ENCODE data around the gene SLC50A1. TPM values are rescaled to one million over a fixed set of nuclear protein-coding genes. Genes with fewer than 3 reads are reported as not detected.
A peak's percentile ranks its signal among the peaks of the same experiment; 100 is the strongest.

Gene SLC50A1
- total and polyA plus RNA-seq, 4 donors = 12.7 to 23.3 (median 18.2) TPM

GRCh38 chr1:155175927-155176371 is 40.3 kb downstream of the SLC50A1 start:
- no peaks in the 10 kb centered on the region for H3K36me3 ChIP-seq (ENCODE audit: control insufficient read depth in 4 of 4, insufficient read depth in 3 of 4, low read depth in 1 of 4, low read length in 3 of 4)
- H3K9me3 ChIP-seq (ENCODE audit: control insufficient read depth in 4 of 4, low read length in 3 of 4) = no peaks in the 10 kb centered on the region
- no peak overlapping the region for H3K27ac ChIP-seq (ENCODE audit: low read depth in 1 of 2, low read length in 2 of 2)
- H3K27me3 ChIP-seq (ENCODE audit: control insufficient read depth in 4 of 4, insufficient read depth in 4 of 4, low read length in 3 of 4) = peaks cover 0 to 3% (median 0%) of the 10 kb centered on the region in 4 donors
- DNase-seq (ENCODE audit: low spot score) = peak; percentile 30
- H3K4me1 ChIP-seq (ENCODE audit: control insufficient read depth in 4 of 4, insufficient read depth in 4 of 4, low read length in 3 of 4) = peaks cover 0 to 10% (median 7%) of the 10 kb centered on the region in 4 donors
- H3K4me3 ChIP-seq (ENCODE audit: low read depth in 1 of 3, low read length in 3 of 3) = no peak overlapping the region
- no peak overlapping the region for H3K9ac ChIP-seq (ENCODE audit: low read depth in 1 of 2, low read length in 2 of 2)
- TF ChIP-seq EGR1 (IDR thresholded peaks at IDR 0.05; ENCODE audit: low read depth in 2 of 2) (no peak), FOXA1 (IDR thresholded peaks at IDR 0.05) (no peak), SP1 (IDR thresholded peaks at IDR 0.05) (no peak), FOXA2 (IDR thresholded peaks at IDR 0.05) (no peak), RXRA (IDR thresholded peaks at IDR 0.05) (no peak), GABPA (IDR thresholded peaks at IDR 0.05 in 1 of 2, conservative IDR thresholded peaks at IDR 0.05 in 1 of 2) (no peak), TAF1 (conservative IDR thresholded peaks at IDR 0.05) (no peak), HNF4A (conservative IDR thresholded peaks at IDR 0.05) (no peak), NR2F2 (IDR thresholded peaks at IDR 0.05) (no peak), HNF4G (IDR thresholded peaks at IDR 0.05) (no peak)
- TF ChIP-seq, protein P1, sequence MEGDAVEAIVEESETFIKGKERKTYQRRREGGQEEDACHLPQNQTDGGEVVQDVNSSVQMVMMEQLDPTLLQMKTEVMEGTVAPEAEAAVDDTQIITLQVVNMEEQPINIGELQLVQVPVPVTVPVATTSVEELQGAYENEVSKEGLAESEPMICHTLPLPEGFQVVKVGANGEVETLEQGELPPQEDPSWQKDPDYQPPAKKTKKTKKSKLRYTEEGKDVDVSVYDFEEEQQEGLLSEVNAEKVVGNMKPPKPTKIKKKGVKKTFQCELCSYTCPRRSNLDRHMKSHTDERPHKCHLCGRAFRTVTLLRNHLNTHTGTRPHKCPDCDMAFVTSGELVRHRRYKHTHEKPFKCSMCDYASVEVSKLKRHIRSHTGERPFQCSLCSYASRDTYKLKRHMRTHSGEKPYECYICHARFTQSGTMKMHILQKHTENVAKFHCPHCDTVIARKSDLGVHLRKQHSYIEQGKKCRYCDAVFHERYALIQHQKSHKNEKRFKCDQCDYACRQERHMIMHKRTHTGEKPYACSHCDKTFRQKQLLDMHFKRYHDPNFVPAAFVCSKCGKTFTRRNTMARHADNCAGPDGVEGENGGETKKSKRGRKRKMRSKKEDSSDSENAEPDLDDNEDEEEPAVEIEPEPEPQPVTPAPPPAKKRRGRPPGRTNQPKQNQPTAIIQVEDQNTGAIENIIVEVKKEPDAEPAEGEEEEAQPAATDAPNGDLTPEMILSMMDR (IDR thresholded peaks at IDR 0.05; ENCODE audit: low read depth, low read length, missing input control) = no peak
- TF ChIP-seq, protein P2, sequence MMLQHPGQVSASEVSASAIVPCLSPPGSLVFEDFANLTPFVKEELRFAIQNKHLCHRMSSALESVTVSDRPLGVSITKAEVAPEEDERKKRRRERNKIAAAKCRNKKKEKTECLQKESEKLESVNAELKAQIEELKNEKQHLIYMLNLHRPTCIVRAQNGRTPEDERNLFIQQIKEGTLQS (IDR thresholded peaks at IDR 0.05) = no peak
- TF ChIP-seq, protein P3, sequence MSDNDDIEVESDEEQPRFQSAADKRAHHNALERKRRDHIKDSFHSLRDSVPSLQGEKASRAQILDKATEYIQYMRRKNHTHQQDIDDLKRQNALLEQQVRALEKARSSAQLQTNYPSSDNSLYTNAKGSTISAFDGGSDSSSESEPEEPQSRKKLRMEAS (IDR thresholded peaks at IDR 0.05) = no peak
- TF ChIP-seq, protein P4, sequence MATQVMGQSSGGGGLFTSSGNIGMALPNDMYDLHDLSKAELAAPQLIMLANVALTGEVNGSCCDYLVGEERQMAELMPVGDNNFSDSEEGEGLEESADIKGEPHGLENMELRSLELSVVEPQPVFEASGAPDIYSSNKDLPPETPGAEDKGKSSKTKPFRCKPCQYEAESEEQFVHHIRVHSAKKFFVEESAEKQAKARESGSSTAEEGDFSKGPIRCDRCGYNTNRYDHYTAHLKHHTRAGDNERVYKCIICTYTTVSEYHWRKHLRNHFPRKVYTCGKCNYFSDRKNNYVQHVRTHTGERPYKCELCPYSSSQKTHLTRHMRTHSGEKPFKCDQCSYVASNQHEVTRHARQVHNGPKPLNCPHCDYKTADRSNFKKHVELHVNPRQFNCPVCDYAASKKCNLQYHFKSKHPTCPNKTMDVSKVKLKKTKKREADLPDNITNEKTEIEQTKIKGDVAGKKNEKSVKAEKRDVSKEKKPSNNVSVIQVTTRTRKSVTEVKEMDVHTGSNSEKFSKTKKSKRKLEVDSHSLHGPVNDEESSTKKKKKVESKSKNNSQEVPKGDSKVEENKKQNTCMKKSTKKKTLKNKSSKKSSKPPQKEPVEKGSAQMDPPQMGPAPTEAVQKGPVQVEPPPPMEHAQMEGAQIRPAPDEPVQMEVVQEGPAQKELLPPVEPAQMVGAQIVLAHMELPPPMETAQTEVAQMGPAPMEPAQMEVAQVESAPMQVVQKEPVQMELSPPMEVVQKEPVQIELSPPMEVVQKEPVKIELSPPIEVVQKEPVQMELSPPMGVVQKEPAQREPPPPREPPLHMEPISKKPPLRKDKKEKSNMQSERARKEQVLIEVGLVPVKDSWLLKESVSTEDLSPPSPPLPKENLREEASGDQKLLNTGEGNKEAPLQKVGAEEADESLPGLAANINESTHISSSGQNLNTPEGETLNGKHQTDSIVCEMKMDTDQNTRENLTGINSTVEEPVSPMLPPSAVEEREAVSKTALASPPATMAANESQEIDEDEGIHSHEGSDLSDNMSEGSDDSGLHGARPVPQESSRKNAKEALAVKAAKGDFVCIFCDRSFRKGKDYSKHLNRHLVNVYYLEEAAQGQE (IDR thresholded peaks at IDR 0.05) = no peak
- WGBS = 89% methylated on average over 9 of the region's 9 CpGs

- H3K9ac ChIP-seq (ENCODE audit: low read depth in 1 of 2, low read length in 2 of 2) = no peak overlapping the region
- H3K4me3 ChIP-seq (ENCODE audit: low read depth in 1 of 3, low read length in 3 of 3) = no peak overlapping the region
- peaks cover 0 to 3% (median 0%) of the 10 kb centered on the region in 4 donors for H3K27me3 ChIP-seq (ENCODE audit: control insufficient read depth in 4 of 4, insufficient read depth in 4 of 4, low read length in 3 of 4)
- TF ChIP-seq, protein P1 (IDR thresholded peaks at IDR 0.05; ENCODE audit: low read depth, low read length, missing input control) = peak; percentile 91
- TF ChIP-seq RAD21 (IDR thresholded peaks at IDR 0.05) (peak; percentile 68 to 83), YY1 (IDR thresholded peaks at IDR 0.05) (no peak), JUND (IDR thresholded peaks at IDR 0.05) (no peak)
- peaks cover 0 to 10% (median 7%) of the 10 kb centered on the region in 4 donors for H3K4me1 ChIP-seq (ENCODE audit: control insufficient read depth in 4 of 4, insufficient read depth in 4 of 4, low read length in 3 of 4)
- H3K36me3 ChIP-seq (ENCODE audit: control insufficient read depth in 4 of 4, insufficient read depth in 3 of 4, low read depth in 1 of 4, low read length in 3 of 4) = no peaks in the 10 kb centered on the region
- peak; percentile 89 for DNase-seq (ENCODE audit: low spot score)
- H3K27ac ChIP-seq (ENCODE audit: low read depth in 1 of 2, low read length in 2 of 2) = no peak overlapping the region
- WGBS = 61% methylated on average over 8 of the region's 8 CpGs
- H3K9me3 ChIP-seq (ENCODE audit: control insufficient read depth in 4 of 4, low read length in 3 of 4) = no peaks in the 10 kb centered on the region
These were observed 41.0 kb downstream of the SLC50A1 start for GRCh38 chr1:155176544-155177071.

Data from liver (tissue), 9 donors.